ENCODE data around the gene PROCA1.

- TF ChIP-seq CTCF (conservative IDR thresholded peaks at IDR 0.05; ENCODE audit: low read depth, low read length) (no peak), EZH2 (IDR thresholded peaks at IDR 0.05; ENCODE audit: borderline replicate concordance, low read depth, low read length, poor library complexity, severe bottlenecking) (no peak)
Measured at GRCh38 chr17:28737316-28737715, 25.6 kb upstream of the PROCA1 start.

All from A673 (cell line).